DOHH2 (cell line): ENCODE results near the gene PYGO2.

Experiments
- H3F3A ChIP-seq: fragments of 200-600 bp; sonication (generic), shearing (Covaris generic); 2 replicates; pipeline ENCODE4 v1.6.0; 2016; ENCODE audit warnings: antibody characterized with exemption, mild to moderate bottlenecking; ENCODE audit not compliant: control insufficient read depth, insufficient read depth
- H3K27ac ChIP-seq: fragments of 200-600 bp; sonication (generic); 2 replicates; pipeline ENCODE4 v1.5.1; 2014; ENCODE audit warnings: low read depth, mild to moderate bottlenecking, low read length, moderate library complexity
- H3K27me3 ChIP-seq: fragments of 200-600 bp; sonication (generic); 2 replicates; pipeline ENCODE4 v1.6.1; 2014; ENCODE audit warnings: mild to moderate bottlenecking, low read length, mixed read lengths; ENCODE audit not compliant: control insufficient read depth
- H3K36me3 ChIP-seq: fragments of 200-600 bp; sonication (generic); 2 replicates; pipeline ENCODE4 v1.6.1; 2014; ENCODE audit warnings: mild to moderate bottlenecking, low read length, moderate library complexity, mixed read lengths; ENCODE audit not compliant: control insufficient read depth
- H3K4me1 ChIP-seq: fragments of 200-600 bp; sonication (generic); 2 replicates; pipeline ENCODE4 v1.6.1; 2014; ENCODE audit warnings: mild to moderate bottlenecking, low read length, mixed read lengths; ENCODE audit not compliant: control insufficient read depth
- H3K4me2 ChIP-seq: fragments of 200-600 bp; sonication (generic); 2 replicates; pipeline ENCODE4 v1.6.0; 2014; ENCODE audit warnings: mild to moderate bottlenecking, low read length, moderate library complexity
- H3K4me3 ChIP-seq: fragments of 200-600 bp; sonication (generic); 2 replicates; pipeline ENCODE4 v1.5.1; 2014; ENCODE audit warnings: mild to moderate bottlenecking, low read length, mixed read lengths
- H3K79me2 ChIP-seq: fragments of 200-600 bp; sonication (generic); 2 replicates; pipeline ENCODE4 v1.6.1; 2014; ENCODE audit warnings: mild to moderate bottlenecking, low read length, mixed read lengths; ENCODE audit not compliant: control insufficient read depth
- H3K9me2 ChIP-seq: fragments of 200-600 bp; sonication (generic); replicated peaks from 2 replicates; pipeline ENCODE4 v1.6.1; 2014; ENCODE audit warnings: mild to moderate bottlenecking, low read length, mixed read lengths; ENCODE audit not compliant: control insufficient read depth
- H3K9me3 ChIP-seq: fragments of 200-600 bp; sonication (generic); 2 replicates; pipeline ENCODE4 v1.6.1; 2014; ENCODE audit warnings: antibody characterized with exemption, low read length, mixed read lengths; ENCODE audit not compliant: control insufficient read depth, insufficient read depth
- H4K20me1 ChIP-seq: fragments of 200-600 bp; sonication (generic); 2 replicates; pipeline ENCODE4 v1.6.0; 2014; ENCODE audit warnings: low read depth, mild to moderate bottlenecking, antibody characterized with exemption, low read length, moderate library complexity; ENCODE audit not compliant: control insufficient read depth, insufficient read depth
- CTCF ChIP-seq: fragments of 200-600 bp; sonication (generic); IDR thresholded peaks from one replicate; pipeline ENCODE4 v1.5.1; 2014; ENCODE audit warnings: antibody characterized with exemption, mild to moderate bottlenecking, low read depth, low read length; ENCODE audit not compliant: poor library complexity, severe bottlenecking
- EZH2phosphoT487 ChIP-seq: fragments of 200-600 bp; sonication (generic); IDR thresholded peaks from 2 replicates; pipeline ENCODE4 v1.6.1; 2017; ENCODE audit warnings: borderline replicate concordance, mild to moderate bottlenecking, antibody characterized with exemption, low read length, moderate library complexity, mixed read lengths

Gene PYGO2

GRCh38 chr1:154969860-154970452, 8.4 kb upstream of the PYGO2 start:
- Histone ChIP-seq H3K4me1 (peaks cover 30% of the 10 kb centered on the region), H3K9me2 (no peaks in the 10 kb centered on the region), H3K79me2 (peaks cover 52% of the 10 kb centered on the region), H3K27me3 (no peaks in the 10 kb centered on the region), H4K20me1 (peaks cover 8% of the 10 kb centered on the region; the same call in 1 of the 2 replicates), H3K36me3 (peaks cover 61% of the 10 kb centered on the region), H3F3A (peaks cover under 1% of the 10 kb centered on the region; the same call in 1 of the 2 replicates), H3K4me2 (peak overlapping the region; percentile 48), H3K4me3 (no peak overlapping the region), H3K9me3 (no peaks in the 10 kb centered on the region), H3K27ac (no peak overlapping the region)
- no peak for TF ChIP-seq CTCF
- TF ChIP-seq EZH2phosphoT487: no peak

GRCh38 chr1:154969246-154969645, 7.7 kb upstream of the PYGO2 start:
- Histone ChIP-seq H3K4me3 (no peak overlapping the region), H3K27me3 (no peaks in the 10 kb centered on the region), H4K20me1 (peaks cover 8% of the 10 kb centered on the region; the same call in 1 of the 2 replicates), H3K9me3 (no peaks in the 10 kb centered on the region), H3K9me2 (no peaks in the 10 kb centered on the region), H3K79me2 (peaks cover 50% of the 10 kb centered on the region), H3K4me2 (no peak overlapping the region), H3K4me1 (peaks cover 30% of the 10 kb centered on the region), H3K27ac (no peak overlapping the region), H3F3A (0 out of 2 replicates have a peak, but pooled peaks cover 2% of the 10 kb centered on the region), H3K36me3 (peaks cover 65% of the 10 kb centered on the region)
- TF ChIP-seq CTCF (no peak), EZH2phosphoT487 (no peak)

GRCh38 chr1:154968731-154969130, 7.1 kb upstream of the PYGO2 start:
- peaks cover 8% of the 10 kb centered on the region; the same call in 1 of the 2 replicates for H4K20me1 ChIP-seq
- peaks cover 68% of the 10 kb centered on the region for H3K36me3 ChIP-seq
- no peak overlapping the region for H3K4me3 ChIP-seq
- peaks cover 48% of the 10 kb centered on the region for H3K79me2 ChIP-seq
- no peaks in the 10 kb centered on the region for H3K9me3 ChIP-seq
- H3F3A ChIP-seq: 0 out of 2 replicates have a peak, but pooled peaks cover 4% of the 10 kb centered on the region
- H3K9me2 ChIP-seq: no peaks in the 10 kb centered on the region
- no peak overlapping the region for H3K4me2 ChIP-seq
- TF ChIP-seq EZH2phosphoT487 (no peak), CTCF (no peak)
- no peaks in the 10 kb centered on the region for H3K27me3 ChIP-seq
- H3K4me1 ChIP-seq: peaks cover 31% of the 10 kb centered on the region
- no peak overlapping the region for H3K27ac ChIP-seq
